Subcutaneous abdominal adipose tissue (tissue), 5 donors: Measurements from ENCODE around the gene RPS4Y1.
"Not testable (repeated sequence)": the region's sequence is repeated elsewhere in the genome, so short reads cannot be mapped to it uniquely, and the experiment has no call there.

ENCODE experiments used
- H3K27ac ChIP-seq: one replicate; pipeline ENCODE4 v1.7.0; 2013; ENCODE audit warnings: low read depth, mild to moderate bottlenecking, inconsistent platforms, low read length, moderate library complexity
- H3K27me3 ChIP-seq, 5 donors: one replicate each; pipeline ENCODE4 v1.7.0; 2013; ENCODE audit warnings: low read length in 5 of 5, inconsistent platforms in 1 of 5; ENCODE audit not compliant: control insufficient read depth in 5 of 5, insufficient read depth in 4 of 5
- H3K36me3 ChIP-seq, 5 donors: one replicate each; pipeline ENCODE4 v1.7.0; 2013; ENCODE audit warnings: low read length in 5 of 5; ENCODE audit not compliant: control insufficient read depth in 5 of 5, insufficient read depth in 5 of 5
- H3K4me1 ChIP-seq, 5 donors: one replicate each; pipeline ENCODE4 v1.7.0; 2013; ENCODE audit warnings: low read length in 5 of 5, mild to moderate bottlenecking in 3 of 5, moderate library complexity in 1 of 5; ENCODE audit not compliant: control insufficient read depth in 5 of 5, insufficient read depth in 5 of 5
- H3K4me3 ChIP-seq, 5 donors: one replicate each; pipeline ENCODE4 v1.7.0; 2013; ENCODE audit warnings: low read length in 5 of 5, low read depth in 1 of 5
- H3K9ac ChIP-seq, 5 donors: one replicate each; pipeline ENCODE4 v1.7.0; 2013; ENCODE audit warnings: low read length in 5 of 5, mild to moderate bottlenecking in 4 of 5, moderate library complexity in 3 of 5
- H3K9me3 ChIP-seq, 5 donors: one replicate each; pipeline ENCODE4 v1.7.0; 2013; ENCODE audit warnings: low read length in 5 of 5; ENCODE audit not compliant: control insufficient read depth in 5 of 5
- donor health status: healthy.
- donor health status: healthy.
- donor health status: healthy.
- donor health status: healthy.
- donor health status: healthy.

The RPS4Y1 gene

GRCh38 chrY:2868035-2868607 is 26.7 kb downstream of the RPS4Y1 start:
- Histone ChIP-seq H3K4me3 (no peak overlapping the region), H3K4me1 (no peaks in the 10 kb centered on the region), H3K9me3 (no peaks in the 10 kb centered on the region), H3K36me3 (no peaks in the 10 kb centered on the region), H3K27me3 (no peaks in the 10 kb centered on the region), H3K27ac (no peak overlapping the region), H3K9ac (no peak overlapping the region)

- H3K9me3 ChIP-seq, H3K36me3 ChIP-seq, H3K9ac ChIP-seq, H3K4me3 ChIP-seq, H3K27ac ChIP-seq, H3K4me1 ChIP-seq, H3K27me3 ChIP-seq: not testable (repeated sequence)
Observed at GRCh38 chrY:2872234-2872633, 30.8 kb downstream of the RPS4Y1 start.

- Histone ChIP-seq H3K27ac (no peak overlapping the region), H3K9me3 (no peaks in the 10 kb centered on the region), H3K4me1 (no peaks in the 10 kb centered on the region), H3K4me3 (no peak overlapping the region), H3K36me3 (no peaks in the 10 kb centered on the region), H3K27me3 (no peaks in the 10 kb centered on the region), H3K9ac (no peak overlapping the region)
Observed at GRCh38 chrY:2874211-2874610, 32.8 kb downstream of the RPS4Y1 start.

GRCh38 chrY:2883561-2883960 is 42.2 kb downstream of the RPS4Y1 start:
- Histone ChIP-seq H3K9me3 (no peaks in the 10 kb centered on the region), H3K4me3 (no peak overlapping the region), H3K27ac (no peak overlapping the region), H3K36me3 (no peaks in the 10 kb centered on the region), H3K27me3 (no peaks in the 10 kb centered on the region), H3K9ac (no peak overlapping the region), H3K4me1 (no peaks in the 10 kb centered on the region)

DNA sequence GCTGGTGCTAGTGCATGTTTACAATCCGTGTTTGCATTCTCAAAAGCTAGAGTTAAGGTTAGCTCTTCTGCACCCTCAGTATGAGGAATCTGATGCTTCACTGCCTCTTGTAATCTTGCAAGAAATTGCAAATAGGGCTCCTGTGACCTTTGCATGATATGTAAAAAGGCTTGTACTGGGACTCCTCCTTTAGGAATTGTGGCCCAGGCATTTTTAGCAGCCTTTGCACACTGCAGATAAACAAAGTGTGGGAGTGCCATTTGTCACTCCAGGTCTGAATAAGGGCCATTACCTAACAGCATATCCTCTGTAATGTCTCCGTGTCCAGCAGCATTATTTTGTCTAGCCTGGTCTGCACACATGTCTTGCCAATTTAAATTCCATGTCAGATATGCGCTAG is 44.5 kb downstream of the RPS4Y1 start:
- H3K4me3 ChIP-seq = no peak overlapping the region
- no peak overlapping the region for H3K27ac ChIP-seq
- no peaks in the 10 kb centered on the region for H3K4me1 ChIP-seq
- H3K9ac ChIP-seq = no peak overlapping the region
- no peaks in the 10 kb centered on the region for H3K9me3 ChIP-seq
- H3K27me3 ChIP-seq = no peaks in the 10 kb centered on the region
- no peaks in the 10 kb centered on the region for H3K36me3 ChIP-seq

- H3K27me3 ChIP-seq = no peaks in the 10 kb centered on the region
- no peak overlapping the region for H3K4me3 ChIP-seq
- H3K4me1 ChIP-seq = no peaks in the 10 kb centered on the region
- no peak overlapping the region for H3K27ac ChIP-seq
- H3K36me3 ChIP-seq = no peaks in the 10 kb centered on the region
- H3K9ac ChIP-seq = no peak overlapping the region
- H3K9me3 ChIP-seq = no peaks in the 10 kb centered on the region
Observed at GRCh38 chrY:2887386-2887785, 46.0 kb downstream of the RPS4Y1 start.

GRCh38 chrY:2887955-2888354 is 46.6 kb downstream of the RPS4Y1 start:
- H3K9ac ChIP-seq = no peak overlapping the region
- no peaks in the 10 kb centered on the region for H3K4me1 ChIP-seq
- H3K27ac ChIP-seq = no peak overlapping the region
- no peaks in the 10 kb centered on the region for H3K9me3 ChIP-seq
- H3K4me3 ChIP-seq = no peak overlapping the region
- H3K27me3 ChIP-seq = no peaks in the 10 kb centered on the region
- no peaks in the 10 kb centered on the region for H3K36me3 ChIP-seq

DNA sequence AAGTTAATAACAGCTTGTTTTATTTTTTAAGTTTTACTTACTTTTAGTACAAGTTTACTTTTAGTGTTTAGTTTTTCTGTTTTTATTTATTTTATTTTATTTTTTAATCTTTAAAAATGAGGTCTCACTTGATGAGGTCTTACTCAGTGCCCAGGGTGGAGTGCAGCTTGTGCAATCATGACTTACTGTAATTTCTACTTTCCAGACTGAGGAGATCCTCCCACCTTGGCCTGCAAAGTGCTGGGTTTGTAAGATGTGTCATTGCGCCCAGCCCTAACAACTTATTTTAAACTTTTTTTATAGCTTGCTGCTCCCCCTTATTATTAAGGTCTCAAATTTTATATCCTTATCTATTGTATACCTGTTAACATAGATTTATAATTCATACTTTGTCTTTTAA is 52.1 kb downstream of the RPS4Y1 start:
- H3K27ac ChIP-seq = no peak overlapping the region
- H3K36me3 ChIP-seq = no peaks in the 10 kb centered on the region
- no peaks in the 10 kb centered on the region for H3K27me3 ChIP-seq
- no peak overlapping the region for H3K4me3 ChIP-seq
- no peaks in the 10 kb centered on the region for H3K9me3 ChIP-seq
- no peaks in the 10 kb centered on the region for H3K4me1 ChIP-seq
- no peak overlapping the region for H3K9ac ChIP-seq

DNA sequence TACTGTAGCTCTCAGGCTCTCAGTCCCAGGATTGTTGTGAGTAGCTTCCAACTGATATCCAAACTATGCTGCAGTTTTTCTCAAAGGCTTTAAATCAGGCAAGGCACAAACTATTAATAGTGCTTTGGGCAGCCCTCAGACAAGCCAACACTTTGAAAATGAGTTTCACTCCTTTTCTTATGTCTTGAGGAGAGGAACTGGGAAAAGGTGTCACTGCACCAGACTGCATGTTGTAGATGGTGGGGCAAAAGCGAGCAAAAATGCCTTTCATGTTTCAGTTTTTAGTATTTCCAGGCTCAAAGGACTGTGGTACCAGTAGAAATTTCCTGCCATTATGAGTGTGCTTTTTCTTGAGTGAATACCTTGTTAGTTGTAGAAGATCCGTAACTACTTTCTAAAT is 54.6 kb downstream of the RPS4Y1 start:
- Histone ChIP-seq H3K4me1 (no peaks in the 10 kb centered on the region), H3K9ac (no peak overlapping the region), H3K27me3 (no peaks in the 10 kb centered on the region), H3K4me3 (no peak overlapping the region), H3K27ac (no peak overlapping the region), H3K36me3 (no peaks in the 10 kb centered on the region), H3K9me3 (no peaks in the 10 kb centered on the region)

GRCh38 chrY:2907356-2907755 is 66.0 kb downstream of the RPS4Y1 start:
- H3K4me1 ChIP-seq = no peaks in the 10 kb centered on the region
- H3K27ac ChIP-seq = no peak overlapping the region
- H3K9ac ChIP-seq = no peak overlapping the region
- no peak overlapping the region for H3K4me3 ChIP-seq
- no peaks in the 10 kb centered on the region for H3K27me3 ChIP-seq
- H3K36me3 ChIP-seq = no peaks in the 10 kb centered on the region
- no peaks in the 10 kb centered on the region for H3K9me3 ChIP-seq
